HG03439 (cell line): ENCODE data around the gene APEX1.
"Not testable (repeated sequence)": the region's sequence is repeated elsewhere in the genome, so short reads cannot be mapped to it uniquely, and the experiment has no call there.

Experiments
- ATAC-seq: cut with Tn5 transposase; IDR thresholded peaks from one replicate; pipeline ENCODE4 v1.9.1; 2021; ENCODE audit warnings: mild to moderate bottlenecking, moderate library complexity; ENCODE audit not compliant: unreplicated experiment

Gene APEX1

DNA sequence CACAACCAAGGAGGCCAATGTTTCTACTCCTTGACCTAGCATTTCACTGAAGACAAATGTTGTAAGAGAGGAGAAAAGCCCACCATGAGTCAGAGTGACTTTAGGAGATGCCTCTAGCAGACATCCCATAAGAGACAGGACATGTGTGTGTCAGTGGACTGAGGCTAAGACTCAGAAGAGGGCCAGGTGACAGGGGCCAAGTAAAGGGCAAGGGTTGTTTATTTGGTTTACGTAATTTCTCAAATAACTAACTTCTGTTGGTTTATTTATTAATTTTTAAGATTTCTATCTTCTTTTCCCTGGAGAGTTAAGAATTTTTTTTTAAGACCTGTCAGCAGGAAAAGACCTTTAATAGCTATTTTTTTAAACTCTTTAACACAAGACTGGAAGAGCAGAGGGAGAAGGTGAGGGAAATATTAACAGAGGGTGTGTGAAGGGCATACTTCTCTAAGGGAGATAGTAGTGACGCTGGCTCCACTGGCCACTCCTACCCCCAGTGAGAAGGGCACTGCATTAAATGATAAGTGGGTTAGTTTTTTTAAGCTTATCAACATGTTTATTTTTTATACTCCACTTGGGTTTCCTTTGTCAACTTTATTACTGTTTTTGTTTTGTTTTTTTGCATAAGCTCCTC, 17.6 kb downstream of the APEX1 start:
- no peak for ATAC-seq

DNA sequence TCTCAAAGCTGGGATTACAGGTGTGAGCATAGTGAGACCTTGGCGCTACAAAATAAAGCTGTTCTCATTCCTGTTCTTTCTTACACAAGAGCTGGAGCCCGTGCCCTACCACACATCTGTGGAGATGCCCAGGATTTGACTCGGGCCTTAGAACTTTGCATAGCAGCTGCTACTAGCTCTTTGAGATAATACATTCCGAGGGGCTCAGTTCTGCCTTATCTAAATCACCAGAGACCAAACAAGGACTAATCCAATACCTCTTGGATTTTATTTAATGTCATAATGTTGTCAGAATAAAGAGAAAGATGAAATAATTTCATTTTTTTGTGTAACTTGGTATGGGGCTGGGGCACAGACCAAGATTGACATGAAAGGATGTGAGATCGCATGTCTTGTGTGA, 21.8 kb downstream of the APEX1 start:
- ATAC-seq, result no peak

DNA sequence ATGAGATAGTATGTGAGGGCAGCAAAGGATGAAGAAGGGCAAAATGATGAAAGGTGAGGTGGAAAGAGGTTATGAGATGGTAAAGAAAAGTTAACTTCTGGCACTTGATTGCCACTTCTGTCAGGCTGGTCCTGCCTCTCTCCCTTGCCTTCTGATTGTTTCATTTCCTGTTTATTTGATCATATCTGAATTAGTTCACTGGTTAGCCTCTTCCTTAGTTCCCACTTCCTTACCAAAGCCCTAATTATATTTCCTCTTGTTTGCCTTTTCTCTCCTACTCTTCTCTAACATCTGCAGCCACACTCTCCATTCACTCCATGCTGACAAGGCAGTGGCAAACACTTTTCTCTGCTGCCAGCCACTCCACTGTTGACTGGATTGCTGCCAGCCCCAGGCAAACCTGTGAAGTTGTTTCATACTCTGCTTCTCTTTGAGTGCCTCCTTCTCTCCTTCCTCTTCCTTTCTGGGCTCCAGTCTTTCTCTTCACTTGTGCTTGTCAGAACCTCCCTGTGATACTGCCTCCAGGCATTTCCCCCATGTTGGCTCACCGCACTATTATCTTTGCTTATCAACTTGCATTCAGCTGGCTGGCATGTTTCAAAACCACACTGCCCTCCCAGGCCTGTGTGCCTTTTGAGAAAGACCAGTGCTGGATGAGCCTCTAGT, 22.3 kb downstream of the APEX1 start:
- ATAC-seq, result no peak

DNA sequence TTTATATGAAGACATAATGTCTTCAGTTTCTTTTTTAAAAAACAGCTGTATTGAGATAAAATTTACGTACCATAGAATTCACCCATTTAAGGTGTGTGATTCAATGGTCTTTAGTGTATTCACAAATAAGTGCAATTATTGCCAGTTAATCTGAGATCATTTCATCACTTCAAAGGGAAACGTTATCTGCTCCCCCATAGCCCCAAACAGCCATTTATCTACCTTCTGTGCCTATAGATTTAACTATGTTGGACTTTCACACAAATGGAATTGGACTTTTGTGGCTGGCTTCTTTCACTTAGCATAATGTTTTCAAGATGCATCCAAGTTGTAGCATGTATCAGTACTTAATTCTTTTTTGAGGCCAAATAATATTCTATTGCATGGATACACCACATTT, 23.9 kb downstream of the APEX1 start:
- no peak for ATAC-seq

DNA sequence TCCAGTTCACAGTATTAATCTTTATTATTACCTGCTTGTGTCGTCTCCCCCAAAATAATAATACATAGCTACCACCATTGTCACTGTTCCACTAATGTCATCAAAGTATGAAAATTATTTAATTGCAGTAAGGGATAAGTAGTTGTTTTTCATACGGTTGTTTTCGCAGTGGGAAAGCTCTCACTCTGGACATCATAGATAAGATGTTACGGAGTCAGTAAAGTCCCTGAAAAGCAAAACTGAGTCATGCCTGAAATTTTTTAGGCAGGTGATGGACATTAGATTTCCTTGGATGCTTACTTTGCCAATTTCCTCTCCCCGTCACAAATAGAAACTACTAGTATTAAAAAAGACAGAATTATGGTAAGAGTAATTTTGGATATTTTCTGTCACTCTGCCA, 27.4 kb downstream of the APEX1 start:
- no peak for ATAC-seq

DNA sequence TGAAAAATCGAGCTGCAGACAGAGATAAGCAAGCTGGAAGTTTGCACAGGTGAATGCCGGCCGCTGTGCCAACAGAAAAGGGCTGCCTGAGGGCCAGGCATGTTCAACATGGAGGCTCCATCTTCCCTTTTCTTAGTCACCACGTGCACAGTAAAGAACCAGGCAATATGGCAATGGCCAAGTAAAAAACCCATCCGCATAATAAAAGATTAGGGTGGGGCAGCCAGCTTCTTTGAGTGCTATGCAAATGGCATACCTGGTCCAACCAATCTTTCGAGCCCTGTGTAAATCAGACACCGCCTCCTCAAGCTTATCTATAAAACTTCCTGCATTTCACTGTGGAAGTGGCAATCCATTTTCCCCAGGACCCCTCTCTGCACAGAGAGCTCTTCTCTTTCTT, 30.9 kb downstream of the APEX1 start:
- ATAC-seq, result no peak

DNA sequence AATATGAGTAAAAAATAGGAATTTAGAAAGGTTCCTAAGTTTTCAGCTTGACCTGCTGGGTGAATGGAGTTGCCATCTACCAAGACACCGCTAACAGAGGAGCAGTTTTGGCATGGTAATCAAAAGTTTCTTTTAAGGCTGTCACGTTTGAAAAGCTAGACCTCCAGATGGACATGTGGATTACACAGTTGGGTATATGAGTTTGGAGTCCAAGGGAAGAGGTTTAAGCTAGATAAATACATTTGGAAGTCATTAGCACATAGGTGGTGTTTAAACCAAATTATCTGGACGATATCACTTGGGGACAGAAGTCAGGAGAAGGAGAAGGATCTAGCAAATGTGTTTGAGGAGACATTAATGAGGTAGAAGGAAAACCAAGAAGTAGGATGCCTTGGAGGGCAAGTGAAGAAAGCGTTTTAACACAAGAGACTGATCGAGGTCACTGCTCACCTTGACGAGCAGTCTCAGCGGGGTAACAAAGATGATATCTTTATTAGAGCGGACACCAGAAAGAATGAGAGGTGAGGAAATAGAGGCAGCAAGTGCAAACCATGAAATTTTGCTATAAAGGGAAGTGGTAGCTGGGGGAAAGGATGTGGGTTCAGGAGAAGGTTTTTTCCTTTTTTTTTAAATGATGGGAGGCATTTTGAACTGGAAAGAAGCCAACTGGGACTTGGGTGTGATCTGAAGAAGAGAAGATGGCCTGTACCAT, 31.8 kb downstream of the APEX1 start:
- ATAC-seq, result no peak

DNA sequence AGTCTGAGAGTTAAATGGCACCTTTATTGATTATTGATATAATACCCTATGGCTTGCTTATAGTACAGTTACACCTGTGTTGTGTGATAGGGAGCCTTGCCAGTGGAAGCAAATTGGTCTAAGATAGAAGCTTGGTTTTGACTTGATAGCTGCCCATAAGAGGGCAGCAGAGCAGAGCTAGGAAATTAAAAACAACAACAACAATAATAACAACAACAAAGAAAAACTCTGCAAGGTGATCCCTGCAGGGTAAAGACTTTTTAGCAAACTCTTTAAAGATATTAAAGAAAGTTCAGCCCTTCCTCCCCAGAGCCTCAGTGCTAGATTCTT, 32.3 kb downstream of the APEX1 start:
- ATAC-seq, result no peak

DNA sequence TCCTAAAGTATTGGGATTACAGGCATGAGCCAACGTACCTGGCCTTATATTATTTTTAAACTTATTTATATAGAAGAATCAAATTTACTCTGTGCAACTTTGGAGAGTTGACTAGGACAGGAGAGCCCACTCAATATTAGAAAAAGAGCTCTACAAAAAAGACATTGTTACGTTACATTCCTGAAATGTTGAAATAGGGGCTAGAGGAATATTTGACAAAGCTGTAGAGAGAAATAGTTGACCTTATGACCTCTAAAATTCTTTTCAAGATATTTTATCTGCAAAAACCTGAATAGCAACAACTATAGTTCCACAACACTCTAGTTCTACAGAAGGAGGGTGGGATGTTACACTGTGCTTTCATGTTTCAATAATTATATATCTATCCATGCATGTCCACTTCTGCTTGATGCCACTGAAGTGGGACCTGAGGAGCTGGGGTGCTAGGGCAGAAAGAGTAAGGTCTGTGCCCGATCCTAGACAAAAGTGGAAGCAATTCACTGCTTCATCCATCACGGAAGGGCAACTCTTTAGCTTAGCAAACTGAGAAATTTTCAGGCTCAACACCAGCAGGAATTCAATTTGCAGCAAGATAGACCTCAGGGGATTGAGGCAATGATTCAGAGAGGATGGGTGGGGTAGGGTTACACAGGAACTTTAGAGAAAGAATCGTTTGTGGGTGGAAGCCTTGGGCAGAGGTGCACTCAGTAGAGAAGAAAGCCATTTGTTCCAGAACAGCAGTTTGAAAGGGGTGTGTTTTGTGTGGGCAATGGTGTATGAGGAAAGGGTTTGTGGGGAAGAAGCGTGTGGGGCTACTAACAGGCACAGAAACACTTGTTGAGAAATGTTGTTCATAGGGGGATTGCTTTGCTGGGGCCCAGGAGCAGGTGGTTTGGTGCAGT, 34.3 kb downstream of the APEX1 start:
- ATAC-seq, result no peak

DNA sequence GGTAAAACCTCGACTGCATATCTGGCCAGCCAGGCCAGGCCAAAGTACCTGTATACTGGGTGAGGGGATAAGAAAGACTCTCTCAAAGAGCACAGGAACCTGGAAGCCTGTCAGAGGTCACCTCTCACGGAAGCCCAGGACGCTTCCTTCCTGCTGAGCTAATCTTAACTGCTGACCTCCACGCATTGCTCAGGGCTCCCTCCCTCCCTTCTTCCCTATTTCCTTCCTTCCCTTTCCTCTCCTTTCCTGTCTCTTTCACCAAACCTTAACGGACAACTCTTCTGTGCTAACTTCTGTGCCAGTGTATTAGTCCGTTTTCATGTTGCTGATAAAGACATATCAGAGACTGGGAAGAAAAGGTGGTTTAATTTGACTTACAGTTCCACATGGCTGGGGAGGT, 35.5 kb downstream of the APEX1 start:
- no peak for ATAC-seq

DNA sequence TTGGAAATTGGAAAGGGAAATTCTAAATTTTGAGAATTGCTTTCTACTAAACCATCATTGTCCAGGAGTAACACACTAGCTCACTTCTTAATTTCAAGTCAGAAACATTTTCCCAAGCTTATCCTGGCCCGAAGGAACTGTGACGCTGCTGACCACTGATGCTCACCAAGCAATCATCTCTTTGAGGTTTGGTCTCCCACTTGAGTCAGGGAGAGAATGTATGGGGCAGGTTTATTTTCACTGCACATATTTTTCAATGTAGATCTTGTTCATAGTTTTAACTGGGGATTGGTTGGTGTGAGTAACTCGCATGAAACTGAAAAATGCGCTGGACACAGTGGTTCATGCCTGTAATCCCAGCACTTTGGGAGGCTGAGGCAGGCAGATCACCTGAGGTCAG, 37.5 kb downstream of the APEX1 start:
- ATAC-seq, result no peak

DNA sequence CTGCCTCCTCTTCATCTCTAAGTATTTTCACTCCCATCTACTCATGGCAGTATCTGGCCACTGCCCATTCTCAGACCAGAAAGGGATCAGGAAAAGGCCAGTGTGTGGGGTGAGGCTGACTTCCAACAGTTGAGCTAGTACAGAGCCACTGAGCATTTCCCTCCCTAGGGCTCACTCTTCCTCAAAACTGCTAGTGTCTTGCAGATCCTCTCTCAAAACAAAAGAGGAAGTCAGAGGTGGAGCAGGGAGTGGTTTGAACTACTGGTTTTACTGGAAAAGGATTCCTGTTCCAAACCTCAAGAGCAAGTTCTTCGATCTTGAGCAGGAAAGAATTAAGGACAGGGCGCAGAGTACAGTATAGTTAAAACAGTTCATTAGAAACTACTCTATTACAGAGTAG, 38.6 kb downstream of the APEX1 start:
- ATAC-seq, result no peak

DNA sequence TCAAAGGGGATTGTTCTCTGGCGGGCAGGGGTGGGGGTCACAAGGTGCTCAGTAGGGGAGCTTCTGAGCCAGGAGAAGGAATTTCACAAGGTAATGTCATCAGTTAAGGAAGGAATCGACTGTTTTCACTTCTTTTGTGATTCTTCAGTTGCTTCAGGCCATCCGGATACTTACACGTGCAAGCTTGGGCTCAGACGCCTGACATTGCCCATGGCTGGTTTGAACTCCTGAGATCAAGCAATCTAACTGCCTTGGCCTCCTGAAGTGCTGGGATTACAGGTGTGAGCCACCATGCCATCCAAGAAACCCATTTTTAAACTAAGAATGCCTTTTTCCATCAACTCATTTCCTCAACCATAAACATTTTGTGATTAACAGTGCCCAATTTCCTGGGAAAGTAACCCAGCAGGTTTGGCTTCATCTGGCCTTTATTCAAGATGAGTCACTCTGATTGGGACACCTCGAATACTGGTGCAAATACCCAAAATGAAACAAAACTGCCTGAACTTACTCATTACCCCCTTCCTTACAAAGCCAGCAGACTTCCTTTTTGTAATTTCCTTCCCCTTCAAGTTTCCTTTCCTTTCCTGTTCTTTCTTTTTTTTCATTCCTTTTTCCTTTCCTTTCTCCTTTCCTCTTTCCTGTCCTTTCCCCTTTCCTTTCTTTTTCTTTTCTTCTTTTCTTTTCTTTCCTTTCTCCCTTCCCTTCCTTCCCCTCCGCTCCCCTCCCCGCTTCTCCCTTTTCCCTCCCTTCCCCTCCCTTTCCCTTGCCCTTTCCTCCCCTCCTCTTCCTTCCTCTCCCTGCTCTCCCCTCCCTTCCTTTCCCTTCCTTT, 40.1 kb downstream of the APEX1 start:
- no peak for ATAC-seq

DNA sequence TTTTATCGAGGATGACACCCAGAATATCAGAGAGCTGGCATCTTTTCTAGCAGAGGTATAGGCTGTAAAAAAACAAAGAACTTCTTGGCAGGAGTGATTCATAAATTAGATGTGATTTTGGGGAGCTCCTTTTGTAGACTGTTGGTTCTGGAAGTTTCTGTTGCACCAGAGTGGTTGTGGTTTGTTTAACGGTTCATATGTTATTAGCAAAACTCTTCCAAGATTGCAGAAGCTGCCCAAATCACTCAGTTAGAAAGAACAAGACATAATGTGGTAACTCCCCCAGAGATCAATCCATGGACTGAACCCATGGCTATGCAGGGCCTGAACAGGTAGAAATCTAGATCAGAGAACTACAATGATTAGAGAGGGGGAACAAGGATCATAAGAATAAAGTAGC, 43.6 kb downstream of the APEX1 start:
- no peak for ATAC-seq

DNA sequence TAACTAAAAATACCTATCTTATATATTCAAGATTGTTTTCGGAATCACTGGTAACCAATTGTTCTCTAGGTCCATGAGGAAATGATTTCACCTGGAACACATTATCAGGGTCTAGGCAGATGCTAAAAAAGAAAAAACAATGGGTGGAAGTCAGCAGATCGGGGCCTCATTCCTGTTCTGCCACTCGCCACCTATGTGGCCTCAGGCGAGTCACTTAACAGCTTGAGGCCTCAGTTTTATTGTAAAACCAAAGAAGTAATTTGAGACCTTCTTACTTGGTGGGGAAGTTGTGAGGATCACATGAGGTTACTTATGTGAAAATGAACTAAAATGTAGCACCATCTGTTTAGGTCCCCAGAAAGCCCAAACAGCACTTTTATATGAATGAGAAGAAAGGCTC, 44.1 kb downstream of the APEX1 start:
- ATAC-seq, result no peak

DNA sequence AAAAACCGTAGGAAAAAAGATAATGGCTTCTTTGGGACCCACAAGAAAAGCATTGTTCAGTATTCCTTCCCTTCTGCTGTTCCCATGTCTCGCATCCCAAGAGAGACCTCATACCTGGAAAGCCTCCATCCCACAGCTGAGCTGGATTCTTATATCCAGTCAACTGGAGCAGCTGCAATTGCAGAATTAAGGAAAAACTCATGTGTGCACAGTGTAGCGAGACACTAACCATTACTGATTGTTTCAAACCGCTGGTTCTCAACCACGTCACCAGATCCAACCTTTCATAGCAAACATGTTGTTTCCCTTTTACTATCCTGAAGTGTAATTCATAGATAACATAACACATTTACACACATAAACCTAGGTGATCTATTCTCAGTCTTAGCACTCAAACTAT, 44.9 kb downstream of the APEX1 start:
- ATAC-seq, result no peak

DNA sequence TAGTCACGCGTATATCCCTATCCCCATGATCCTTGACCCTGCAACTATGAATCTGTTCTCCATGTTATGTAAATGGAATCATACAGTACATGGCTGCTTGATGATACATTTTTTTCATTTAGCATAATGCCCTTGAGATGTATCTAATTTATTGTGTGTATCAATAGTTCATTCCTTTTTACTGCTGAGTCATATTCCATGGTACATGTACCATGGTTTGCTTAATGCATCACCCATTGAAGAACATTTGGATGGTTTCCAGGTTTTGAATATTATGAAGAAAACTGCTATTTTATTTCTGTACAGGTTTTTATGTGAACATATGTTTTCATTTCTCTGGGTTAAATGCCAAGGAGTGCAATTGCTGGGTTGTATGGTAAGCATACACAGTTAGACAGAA, 46.3 kb downstream of the APEX1 start:
- ATAC-seq, result no peak

DNA sequence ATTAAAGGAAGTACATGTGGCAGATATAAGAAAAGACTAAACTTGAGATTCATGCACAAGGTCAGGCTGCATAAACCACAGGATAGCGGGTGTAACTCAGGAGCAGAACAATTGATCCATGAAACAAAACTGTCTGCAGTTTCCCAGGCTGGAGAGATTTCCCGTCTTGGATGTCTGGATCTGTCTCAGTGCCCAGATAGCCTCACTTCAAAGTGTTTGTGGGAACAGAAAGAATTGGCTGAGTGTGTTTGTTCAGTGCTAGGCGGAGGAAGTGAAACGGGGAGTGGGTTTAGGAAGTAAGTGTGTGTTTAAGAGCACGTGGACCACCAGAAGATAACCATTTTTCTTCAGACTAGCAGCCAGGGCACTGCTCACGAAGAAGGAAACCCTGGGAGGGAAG, 48.9 kb downstream of the APEX1 start:
- ATAC-seq, result no peak

DNA sequence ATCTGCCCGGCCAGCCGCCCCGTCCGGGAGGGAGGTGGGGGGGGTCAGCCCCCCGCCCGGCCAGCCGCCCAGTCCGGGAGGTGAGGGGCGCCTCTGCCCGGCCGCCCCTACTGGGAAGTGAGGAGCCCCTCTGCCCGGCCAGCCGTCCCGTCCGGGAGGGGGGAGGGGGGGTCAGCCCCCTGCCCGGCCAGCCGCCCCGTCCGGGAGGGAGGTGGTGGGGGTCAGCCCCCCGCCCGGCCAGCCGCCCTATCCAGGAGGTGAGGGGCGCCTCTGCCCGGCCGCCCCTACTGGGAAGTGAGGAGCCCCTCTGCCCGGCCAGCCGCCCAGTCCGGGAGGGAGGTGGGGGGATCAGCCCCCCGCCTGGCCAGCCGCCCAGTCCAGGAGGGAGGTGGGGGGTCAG, 51.2 kb downstream of the APEX1 start:
- not testable (repeated sequence) for ATAC-seq

DNA sequence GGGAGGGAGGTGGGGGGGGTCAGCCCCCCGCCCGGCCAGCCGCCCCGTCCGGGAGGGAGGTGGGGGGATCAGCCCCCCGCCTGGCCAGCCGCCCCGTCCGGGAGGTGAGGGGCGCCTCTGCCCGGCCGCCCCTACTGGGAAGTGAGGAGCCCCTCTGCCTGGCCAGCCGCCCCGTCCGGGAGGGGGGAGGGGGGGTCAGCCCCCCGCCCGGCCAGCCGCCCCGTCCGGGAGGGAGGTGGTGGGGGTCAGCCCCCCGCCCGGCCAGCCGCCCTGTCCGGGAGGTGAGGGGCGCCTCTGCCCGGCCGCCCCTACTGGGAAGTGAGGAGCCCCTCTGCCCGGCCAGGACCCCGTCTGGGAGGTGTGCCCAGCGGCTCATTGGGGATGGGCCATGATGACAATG, 51.7 kb downstream of the APEX1 start:
- ATAC-seq, result not testable (repeated sequence)
